ENCODE measurements around the gene PLS1.

DNA sequence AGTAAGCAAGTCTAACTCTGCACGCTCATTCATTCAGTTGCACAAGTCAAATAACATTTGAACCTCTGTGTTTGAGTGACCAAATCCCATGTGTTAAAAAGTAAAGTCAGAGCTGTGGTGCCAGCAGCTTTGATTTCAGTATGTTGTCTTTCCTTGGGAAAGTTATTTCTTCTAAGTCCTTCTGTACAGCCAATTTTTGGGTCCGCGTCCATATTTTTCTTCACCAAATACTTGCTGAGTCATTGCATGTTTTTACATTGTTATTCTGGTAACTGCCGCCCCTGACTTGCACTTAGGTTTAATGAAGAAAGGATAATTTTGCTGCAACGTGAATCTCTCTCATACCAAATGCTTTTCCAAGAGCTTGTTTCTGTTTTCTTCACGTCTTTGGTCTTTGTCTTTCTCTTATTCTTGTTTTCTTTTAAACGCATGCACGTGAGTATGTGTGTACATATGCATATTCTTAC lies 56.7 kb downstream of the PLS1 start:
- TF ChIP-seq CTCF (IDR thresholded peaks at IDR 0.05) (no peak), REST (IDR thresholded peaks at IDR 0.05; ENCODE audit: low read depth, low read length) (no peak), EP300 (IDR thresholded peaks at IDR 0.05; ENCODE audit: borderline replicate concordance in 1 of 2, low read depth in 1 of 2, low read length in 1 of 2) (no peak), YY1 (IDR thresholded peaks at IDR 0.05; ENCODE audit: low read depth) (no peak), RAD21 (IDR thresholded peaks at IDR 0.05; ENCODE audit: low read length) (no peak), TAF1 (IDR thresholded peaks at IDR 0.05; ENCODE audit: borderline replicate concordance, low read depth, low read length) (no peak), POLR2AphosphoS5 (IDR thresholded peaks at IDR 0.05; ENCODE audit: low read depth, low read length) (no peak), EZH2phosphoT487 (IDR thresholded peaks at IDR 0.05; ENCODE audit: borderline replicate concordance, low read depth) (no peak), RCOR1 (IDR thresholded peaks at IDR 0.05; ENCODE audit: low read length) (no peak), PBX3 (IDR thresholded peaks at IDR 0.05) (no peak), CHD2 (IDR thresholded peaks at IDR 0.05; ENCODE audit: low read length, partially characterized antibody) (no peak), NFIC (IDR thresholded peaks at IDR 0.05; ENCODE audit: borderline replicate concordance) (no peak), RFX5 (IDR thresholded peaks at IDR 0.05; ENCODE audit: low read length) (no peak), TEAD4 (IDR thresholded peaks at IDR 0.05; ENCODE audit: borderline replicate concordance, insufficient read depth) (no peak)

All from SK-N-SH (cell line).